Measurements from ENCODE around the gene TSFM.

Gene TSFM

GRCh38 chr12:57840726-57841125 lies 58.1 kb downstream of the TSFM start:
- H3K4me3 ChIP-seq (replicated peaks; ENCODE audit: insufficient read depth, low read length), result no peak overlapping the region
- no peaks in the 10 kb centered on the region for H3K27me3 ChIP-seq (ENCODE audit: insufficient read depth, poor library complexity, severe bottlenecking)
- TF ChIP-seq CTCF (IDR thresholded peaks at IDR 0.05; ENCODE audit: insufficient read depth, low read length) (no peak), SPI1 (IDR thresholded peaks at IDR 0.05; ENCODE audit: borderline replicate concordance, low read depth) (no peak), REST (IDR thresholded peaks at IDR 0.05; ENCODE audit: insufficient replicate concordance, low read depth) (no peak), GABPA (IDR thresholded peaks at IDR 0.05; ENCODE audit: low read depth) (no peak), POLR2AphosphoS5 (IDR thresholded peaks at IDR 0.05; ENCODE audit: low read depth) (no peak)
- DNase-seq (ENCODE audit: low read depth in 1 of 2, low spot score in 1 of 2), result no peak
- no peak overlapping the region for H3K27ac ChIP-seq (replicated peaks)

GRCh38 chr12:57841445-57841844 lies 58.9 kb downstream of the TSFM start:
- Histone ChIP-seq H3K27ac (replicated peaks) (no peak overlapping the region), H3K27me3 (ENCODE audit: insufficient read depth, poor library complexity, severe bottlenecking) (no peaks in the 10 kb centered on the region), H3K4me3 (replicated peaks; ENCODE audit: insufficient read depth, low read length) (no peak overlapping the region)
- no peak for DNase-seq (ENCODE audit: low read depth in 1 of 2, low spot score in 1 of 2)
- TF ChIP-seq GABPA (IDR thresholded peaks at IDR 0.05; ENCODE audit: low read depth) (no peak), SPI1 (IDR thresholded peaks at IDR 0.05; ENCODE audit: borderline replicate concordance, low read depth) (no peak)

- TF ChIP-seq GABPA (IDR thresholded peaks at IDR 0.05; ENCODE audit: low read depth), result no peak
- TF ChIP-seq CTCF (IDR thresholded peaks at IDR 0.05; ENCODE audit: insufficient read depth, low read length), result no peak
- TF ChIP-seq SPI1 (IDR thresholded peaks at IDR 0.05; ENCODE audit: borderline replicate concordance, low read depth), result no peak
- no peak for TF ChIP-seq POLR2AphosphoS5 (IDR thresholded peaks at IDR 0.05; ENCODE audit: low read depth)
- no peak for TF ChIP-seq REST (IDR thresholded peaks at IDR 0.05; ENCODE audit: insufficient replicate concordance, low read depth)
- Histone ChIP-seq H3K4me3 (replicated peaks; ENCODE audit: insufficient read depth, low read length) (no peak overlapping the region), H3K27me3 (ENCODE audit: insufficient read depth, poor library complexity, severe bottlenecking) (no peaks in the 10 kb centered on the region), H3K27ac (replicated peaks) (no peak overlapping the region)
- no peak for DNase-seq (ENCODE audit: low read depth in 1 of 2, low spot score in 1 of 2)
These were observed 60.0 kb downstream of the TSFM start for GRCh38 chr12:57842342-57843294.

- Histone ChIP-seq H3K27me3 (ENCODE audit: insufficient read depth, poor library complexity, severe bottlenecking) (no peaks in the 10 kb centered on the region), H3K4me3 (replicated peaks; ENCODE audit: insufficient read depth, low read length) (peak overlapping the region; percentile 98), H3K27ac (replicated peaks) (peak overlapping the region; percentile 94)
- TF ChIP-seq POLR2AphosphoS5 (IDR thresholded peaks at IDR 0.05; ENCODE audit: low read depth), result peak; percentile 22; the same call in 1 of the 2 replicates
- TF ChIP-seq CTCF (IDR thresholded peaks at IDR 0.05; ENCODE audit: insufficient read depth, low read length), result no peak
- no peak for TF ChIP-seq GABPA (IDR thresholded peaks at IDR 0.05; ENCODE audit: low read depth)
- peak; percentile 18 for TF ChIP-seq REST (IDR thresholded peaks at IDR 0.05; ENCODE audit: insufficient replicate concordance, low read depth)
- no peak for TF ChIP-seq SPI1 (IDR thresholded peaks at IDR 0.05; ENCODE audit: borderline replicate concordance, low read depth)
- peak in 1 of 2 experiments; percentile 56 for DNase-seq (ENCODE audit: low read depth in 1 of 2, low spot score in 1 of 2)
These were observed 62.3 kb downstream of the TSFM start for GRCh38 chr12:57844709-57845477.
